Transverse colon (tissue), 4 donors: ENCODE measurements around the gene PYGB. TPM values are rescaled to one million over a fixed set of nuclear protein-coding genes. Genes with fewer than 3 reads are reported as not detected.

Experiments used
- DNase-seq: peaks from one replicate; pipeline ENCODE4 v3.0.0-alpha.2; 2019
- H3K27ac ChIP-seq, 4 donors: fragments of 200-600 bp; sonication (generic); 2 replicates each; pipeline ENCODE4 v1.5.1; 2016 to 2018; ENCODE audit warnings: inconsistent platforms in 4 of 4
- H3K27me3 ChIP-seq: fragments of 200-600 bp; sonication (generic); 2 replicates; pipeline ENCODE4 v1.5.1; 2017; ENCODE audit warnings: inconsistent platforms
- H3K36me3 ChIP-seq, 4 donors: fragments of 200-600 bp; sonication (generic); 2 replicates each; pipeline ENCODE4 v1.5.1; 2017 to 2019; ENCODE audit warnings: inconsistent platforms in 4 of 4
- H3K4me1 ChIP-seq, 4 donors: fragments of 200-600 bp; sonication (generic); 2 replicates each; pipeline ENCODE4 v1.5.1; 2017 to 2020; ENCODE audit warnings: inconsistent platforms in 4 of 4
- H3K4me3 ChIP-seq, 4 donors: fragments of 200-600 bp; sonication (generic); 1 replicate in 1 of 4; 2 replicates in 3 of 4; pipeline versions ENCODE4 v1.5.1 to v1.6.1; 2017 to 2019; ENCODE audit warnings: inconsistent platforms in 4 of 4
- H3K9me3 ChIP-seq, 2 donors: fragments of 200-600 bp; sonication (generic); 2 replicates each; pipeline ENCODE4 v1.5.1; 2017 to 2019; ENCODE audit warnings: inconsistent platforms in 2 of 2
- CTCF ChIP-seq, 5 experiments: fragments of 200-600 bp in 3 of 5; fragments of 450-650 bp in 2 of 5; sonication (generic) in 3 of 5; IDR thresholded peaks; 1 replicate in 2 of 5; 2 replicates in 3 of 5; pipeline ENCODE4 v1.5.1; 2016 to 2017; ENCODE audit warnings: antibody characterized with exemption in 5 of 5, inconsistent platforms in 3 of 5, mild to moderate bottlenecking in 2 of 5, moderate library complexity in 1 of 5
- EP300 ChIP-seq: sonication (generic); formaldehyde crosslinking; IDR thresholded peaks from one replicate; pipeline ENCODE4 v1.6.1; 2017; ENCODE audit warnings: antibody characterized with exemption, low read depth
- POLR2A ChIP-seq: fragments of 450-650 bp; IDR thresholded peaks from one replicate; pipeline ENCODE4 v1.6.1; 2016; ENCODE audit warnings: antibody characterized with exemption, mild to moderate bottlenecking, moderate library complexity
- POLR2AphosphoS5 ChIP-seq, 3 donors: sonication (generic); formaldehyde crosslinking; IDR thresholded peaks; one replicate each; pipeline ENCODE4 v1.6.1; 2016; ENCODE audit warnings: antibody characterized with exemption in 3 of 3
- WGBS, 2 donors: methylation state at CpG; one replicate each; pipeline ENCODE4 v1.1.5; 2018; ENCODE audit warnings: low coverage in 1 of 2; 5-methylcytosine and 5-hydroxymethylcytosine counted together
- in situ Hi-C, 4 donors: fragments of 200-750 bp; cut with MboI; loops; one replicate each; pipeline versions ENCODE4 v1.15.0 to v1.15.1; 2017; ENCODE audit warnings: low sequenced_read_pairs in 3 of 4, low pct_ligation_motif_present in 1 of 4, low pct_unique_long_range_greater_than_20kb in 1 of 4
- intact Hi-C: fragments of 100-400 bp; cut with DNase I; formaldehyde crosslinking; loops from one replicate; pipeline ENCODE4 v1.15.1; 2023; ENCODE audit warnings: low total_unique reads
- total RNA-seq, 4 donors: library from RNA; depleted of rRNA; stranded (reverse); fragments of >200 nt; gene quantifications; one replicate each; pipeline ENCODE4 v1.1.0, GENCODE V29; 2016

The PYGB gene
- total RNA-seq, 4 donors from 2014 or later: 195 to 554 (median 359) TPM

GRCh38 chr20:25242231-25242630, 5.7 kb upstream of the PYGB start:
- Histone ChIP-seq H3K9me3 (no peaks in the 10 kb centered on the region), H3K4me3 (no peak overlapping the region), H3K27me3 (no peaks in the 10 kb centered on the region), H3K4me1 (peaks cover 10 to 34% (median 22%) of the 10 kb centered on the region in 4 donors), H3K27ac (no peak overlapping the region), H3K36me3 (no peaks in the 10 kb centered on the region)
- 90 to 93% methylated on average over 10 of the region's 10 CpGs for WGBS, 2 donors
- intact Hi-C loops (loop anchor here (10.0 kb wide), 1 partner anchor 1887 kb away; the partner anchor contains the start of gene NXT1), in situ Hi-C loops (no loop called here)
- DNase-seq: no peak
- no peak for TF ChIP-seq POLR2AphosphoS5 (IDR thresholded peaks at IDR 0.05)
- no peak for TF ChIP-seq CTCF (IDR thresholded peaks at IDR 0.05)
- TF ChIP-seq EP300: no peak
- TF ChIP-seq POLR2A: no peak

- H3K9me3 ChIP-seq: no peaks in the 10 kb centered on the region
- no peak overlapping the region for H3K27ac ChIP-seq
- TF ChIP-seq CTCF (IDR thresholded peaks at IDR 0.05) (no peak), POLR2A (no peak), EP300 (no peak), POLR2AphosphoS5 (IDR thresholded peaks at IDR 0.05) (no peak)
- in situ Hi-C loops (no loop called here), intact Hi-C loops (loop anchor here (10.0 kb wide), 1 partner anchor 1889 kb away; the partner anchor contains the start of gene NXT1)
- peaks cover 5 to 23% (median 13%) of the 10 kb centered on the region in 4 donors for H3K4me1 ChIP-seq
- no peak overlapping the region for H3K4me3 ChIP-seq
- no peaks in the 10 kb centered on the region for H3K36me3 ChIP-seq
- H3K27me3 ChIP-seq: no peaks in the 10 kb centered on the region
- DNase-seq: no peak
Measured at GRCh38 chr20:25243416-25243979, 4.4 kb upstream of the PYGB start.

GRCh38 chr20:25244976-25245375, 2.9 kb upstream of the PYGB start:
- no peaks in the 10 kb centered on the region for H3K27me3 ChIP-seq
- no peak for DNase-seq
- in situ Hi-C loops (no loop called here), intact Hi-C loops (loop anchor here (10.0 kb wide), 1 partner anchor 1890 kb away; the partner anchor contains the start of gene NXT1)
- H3K36me3 ChIP-seq: no peaks in the 10 kb centered on the region
- TF ChIP-seq CTCF (IDR thresholded peaks at IDR 0.05) (no peak), EP300 (no peak), POLR2A (no peak), POLR2AphosphoS5 (IDR thresholded peaks at IDR 0.05) (no peak)
- no peak overlapping the region for H3K4me3 ChIP-seq
- H3K27ac ChIP-seq: no peak overlapping the region
- peaks cover 4 to 32% (median 21%) of the 10 kb centered on the region in 4 donors for H3K4me1 ChIP-seq
- 96 to 97% methylated on average over 3 to 5 of the region's 5 CpGs for WGBS, 2 donors
- H3K9me3 ChIP-seq: no peaks in the 10 kb centered on the region

GRCh38 chr20:25245461-25245860, 2.4 kb upstream of the PYGB start:
- intact Hi-C loops (loop anchor here (10.0 kb wide), 1 partner anchor 1891 kb away; the partner anchor contains the start of gene NXT1), in situ Hi-C loops (no loop called here)
- 93 to 100% methylated on average over 1 of the region's 1 CpG for WGBS, 2 donors
- peak overlapping the region in 1 of 4 donors; percentile 92 for H3K27ac ChIP-seq
- no peaks in the 10 kb centered on the region for H3K9me3 ChIP-seq
- peaks cover 4 to 37% (median 24%) of the 10 kb centered on the region in 4 donors for H3K4me1 ChIP-seq
- no peak overlapping the region for H3K4me3 ChIP-seq
- DNase-seq: no peak
- TF ChIP-seq CTCF (IDR thresholded peaks at IDR 0.05) (no peak), POLR2A (no peak), EP300 (no peak), POLR2AphosphoS5 (IDR thresholded peaks at IDR 0.05) (no peak)
- H3K27me3 ChIP-seq: no peaks in the 10 kb centered on the region
- H3K36me3 ChIP-seq: no peaks in the 10 kb centered on the region
